Measurements from ENCODE around the gene TRAPPC10. TPM values are rescaled to one million over a fixed set of nuclear protein-coding genes. Genes with fewer than 3 reads are reported as not detected.
A peak's percentile ranks its signal among the peaks of the same experiment; 100 is the strongest.

TRAPPC10 gene
- total and polyA plus RNA-seq, 9 of the 15 experiments (the other 6 are each of a cell fraction or from before 2014, with no cell fraction given), result 1.1 to 33.8 (median 24.3) TPM

DNA sequence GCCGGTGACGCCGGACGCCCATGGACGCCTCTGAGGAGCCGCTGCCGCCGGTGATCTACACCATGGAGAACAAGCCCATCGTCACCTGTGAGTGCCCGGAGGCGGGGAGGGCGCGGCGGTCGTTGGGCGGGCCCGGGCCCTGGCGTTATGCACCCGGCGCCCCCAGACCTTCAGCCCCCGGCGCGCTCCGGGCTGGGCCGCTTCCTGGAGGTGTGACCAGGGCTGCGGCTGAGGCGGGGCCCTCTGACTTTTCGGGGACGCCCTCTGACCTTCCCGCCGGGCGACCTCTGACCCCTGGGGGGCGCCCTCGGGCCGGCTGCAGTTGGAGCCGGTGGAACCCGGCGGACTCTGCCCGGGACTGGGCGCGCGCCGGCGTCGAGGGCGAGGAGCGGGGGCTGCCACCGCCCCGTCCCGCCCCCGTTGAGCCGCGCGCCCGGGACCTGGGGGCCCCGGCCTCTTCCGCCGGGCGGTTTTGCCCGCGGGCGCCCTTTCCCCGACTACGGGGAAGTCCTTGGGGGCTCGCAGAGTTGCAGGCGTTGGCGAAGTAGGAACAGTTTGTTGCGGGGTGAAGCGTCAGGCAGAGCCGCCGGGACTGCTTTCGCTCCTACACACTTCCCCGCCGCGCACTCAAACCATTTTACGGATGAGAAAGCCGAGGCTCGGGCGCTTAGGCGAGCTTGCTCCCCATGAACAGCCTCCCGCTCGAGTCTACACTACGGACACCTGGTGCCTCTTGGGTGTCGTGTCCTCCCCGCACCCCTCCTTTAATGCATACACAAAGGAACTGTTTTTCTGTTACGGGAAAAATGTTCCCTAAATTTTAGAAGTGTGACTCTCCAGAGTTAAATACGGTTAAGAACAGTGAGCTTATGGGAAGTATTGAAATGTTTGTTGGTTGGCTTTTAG lies 618 bp downstream of the TRAPPC10 start (continued):
- TF ChIP-seq, protein P1, sequence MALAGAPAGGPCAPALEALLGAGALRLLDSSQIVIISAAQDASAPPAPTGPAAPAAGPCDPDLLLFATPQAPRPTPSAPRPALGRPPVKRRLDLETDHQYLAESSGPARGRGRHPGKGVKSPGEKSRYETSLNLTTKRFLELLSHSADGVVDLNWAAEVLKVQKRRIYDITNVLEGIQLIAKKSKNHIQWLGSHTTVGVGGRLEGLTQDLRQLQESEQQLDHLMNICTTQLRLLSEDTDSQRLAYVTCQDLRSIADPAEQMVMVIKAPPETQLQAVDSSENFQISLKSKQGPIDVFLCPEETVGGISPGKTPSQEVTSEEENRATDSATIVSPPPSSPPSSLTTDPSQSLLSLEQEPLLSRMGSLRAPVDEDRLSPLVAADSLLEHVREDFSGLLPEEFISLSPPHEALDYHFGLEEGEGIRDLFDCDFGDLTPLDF (CRISPR knock-in tag; IDR thresholded peaks at IDR 0.05), result peak; percentile 63; the same call in 1 of the 2 replicates
- TF ChIP-seq ZNF224 (CRISPR knock-in tag; IDR thresholded peaks at IDR 0.05), result no peak
- peak in 1 of 2 experiments; percentile 26; a peak in 1 of 4 replicates for TF ChIP-seq HDAC1 (IDR thresholded peaks at IDR 0.05)
- TF ChIP-seq, protein P2, sequence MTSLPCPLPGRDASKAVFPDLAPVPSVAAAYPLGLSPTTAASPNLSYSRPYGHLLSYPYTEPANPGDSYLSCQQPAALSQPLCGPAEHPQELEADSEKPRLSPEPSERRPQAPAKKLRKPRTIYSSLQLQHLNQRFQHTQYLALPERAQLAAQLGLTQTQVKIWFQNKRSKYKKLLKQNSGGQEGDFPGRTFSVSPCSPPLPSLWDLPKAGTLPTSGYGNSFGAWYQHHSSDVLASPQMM (CRISPR knock-in tag; IDR thresholded peaks at IDR 0.05), result no peak
- TF ChIP-seq ELF2 (CRISPR knock-in tag; IDR thresholded peaks at IDR 0.05), result no peak
- TF ChIP-seq RBM34 (IDR thresholded peaks at IDR 0.05; ENCODE audit: borderline replicate concordance, insufficient read depth, low read length), result peak; percentile 33; the same call in 1 of the 2 replicates
- no peak for TF ChIP-seq CCAR2 (IDR thresholded peaks at IDR 0.05; ENCODE audit: low read depth, low read length)
- TF ChIP-seq ZNF263 (CRISPR knock-in tag; IDR thresholded peaks at IDR 0.05; ENCODE audit: borderline replicate concordance), result no peak; the same call in 1 of the 2 replicates
- TF ChIP-seq KLF13 (tag; IDR thresholded peaks at IDR 0.05; ENCODE audit: borderline replicate concordance, low read depth), result no peak; the same call in none of the 2 replicates
- TF ChIP-seq, protein P3, sequence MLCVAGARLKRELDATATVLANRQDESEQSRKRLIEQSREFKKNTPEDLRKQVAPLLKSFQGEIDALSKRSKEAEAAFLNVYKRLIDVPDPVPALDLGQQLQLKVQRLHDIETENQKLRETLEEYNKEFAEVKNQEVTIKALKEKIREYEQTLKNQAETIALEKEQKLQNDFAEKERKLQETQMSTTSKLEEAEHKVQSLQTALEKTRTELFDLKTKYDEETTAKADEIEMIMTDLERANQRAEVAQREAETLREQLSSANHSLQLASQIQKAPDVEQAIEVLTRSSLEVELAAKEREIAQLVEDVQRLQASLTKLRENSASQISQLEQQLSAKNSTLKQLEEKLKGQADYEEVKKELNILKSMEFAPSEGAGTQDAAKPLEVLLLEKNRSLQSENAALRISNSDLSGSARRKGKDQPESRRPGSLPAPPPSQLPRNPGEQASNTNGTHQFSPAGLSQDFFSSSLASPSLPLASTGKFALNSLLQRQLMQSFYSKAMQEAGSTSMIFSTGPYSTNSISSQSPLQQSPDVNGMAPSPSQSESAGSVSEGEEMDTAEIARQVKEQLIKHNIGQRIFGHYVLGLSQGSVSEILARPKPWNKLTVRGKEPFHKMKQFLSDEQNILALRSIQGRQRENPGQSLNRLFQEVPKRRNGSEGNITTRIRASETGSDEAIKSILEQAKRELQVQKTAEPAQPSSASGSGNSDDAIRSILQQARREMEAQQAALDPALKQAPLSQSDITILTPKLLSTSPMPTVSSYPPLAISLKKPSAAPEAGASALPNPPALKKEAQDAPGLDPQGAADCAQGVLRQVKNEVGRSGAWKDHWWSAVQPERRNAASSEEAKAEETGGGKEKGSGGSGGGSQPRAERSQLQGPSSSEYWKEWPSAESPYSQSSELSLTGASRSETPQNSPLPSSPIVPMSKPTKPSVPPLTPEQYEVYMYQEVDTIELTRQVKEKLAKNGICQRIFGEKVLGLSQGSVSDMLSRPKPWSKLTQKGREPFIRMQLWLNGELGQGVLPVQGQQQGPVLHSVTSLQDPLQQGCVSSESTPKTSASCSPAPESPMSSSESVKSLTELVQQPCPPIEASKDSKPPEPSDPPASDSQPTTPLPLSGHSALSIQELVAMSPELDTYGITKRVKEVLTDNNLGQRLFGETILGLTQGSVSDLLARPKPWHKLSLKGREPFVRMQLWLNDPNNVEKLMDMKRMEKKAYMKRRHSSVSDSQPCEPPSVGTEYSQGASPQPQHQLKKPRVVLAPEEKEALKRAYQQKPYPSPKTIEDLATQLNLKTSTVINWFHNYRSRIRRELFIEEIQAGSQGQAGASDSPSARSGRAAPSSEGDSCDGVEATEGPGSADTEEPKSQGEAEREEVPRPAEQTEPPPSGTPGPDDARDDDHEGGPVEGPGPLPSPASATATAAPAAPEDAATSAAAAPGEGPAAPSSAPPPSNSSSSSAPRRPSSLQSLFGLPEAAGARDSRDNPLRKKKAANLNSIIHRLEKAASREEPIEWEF (CRISPR knock-in tag; IDR thresholded peaks at IDR 0.05), result no peak
- TF ChIP-seq POU5F1 (IDR thresholded peaks at IDR 0.05; ENCODE audit: borderline replicate concordance, low read depth, low read length, partially characterized antibody), result no peak
- peak; percentile 61 to 77 for TF ChIP-seq RAD21 (CRISPR knock-in tag; conservative IDR thresholded peaks at IDR 0.05 in 1 of 2, IDR thresholded peaks at IDR 0.05 in 1 of 2)
- TF ChIP-seq KDM5B (IDR thresholded peaks at IDR 0.05; ENCODE audit: insufficient replicate concordance, low read depth, low read length), result peak; percentile 61
- no peak for TF ChIP-seq KLF10 (CRISPR knock-in tag; IDR thresholded peaks at IDR 0.05)
- TF ChIP-seq, protein P4, sequence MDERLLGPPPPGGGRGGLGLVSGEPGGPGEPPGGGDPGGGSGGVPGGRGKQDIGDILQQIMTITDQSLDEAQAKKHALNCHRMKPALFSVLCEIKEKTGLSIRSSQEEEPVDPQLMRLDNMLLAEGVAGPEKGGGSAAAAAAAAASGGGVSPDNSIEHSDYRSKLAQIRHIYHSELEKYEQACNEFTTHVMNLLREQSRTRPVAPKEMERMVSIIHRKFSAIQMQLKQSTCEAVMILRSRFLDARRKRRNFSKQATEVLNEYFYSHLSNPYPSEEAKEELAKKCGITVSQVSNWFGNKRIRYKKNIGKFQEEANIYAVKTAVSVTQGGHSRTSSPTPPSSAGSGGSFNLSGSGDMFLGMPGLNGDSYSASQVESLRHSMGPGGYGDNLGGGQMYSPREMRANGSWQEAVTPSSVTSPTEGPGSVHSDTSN (CRISPR knock-in tag; IDR thresholded peaks at IDR 0.05; ENCODE audit: low read depth), result no peak
- TF ChIP-seq, protein P4 (tag; conservative IDR thresholded peaks at IDR 0.05; ENCODE audit: low read depth), result no peak

Measured in K562 (cell line).